8988T (cell line): ENCODE data around the gene TACC3.
A peak's percentile ranks its signal among the peaks of the same experiment; 100 is the strongest.

Source experiments
- DNase-seq: peaks from one replicate; pipeline ENCODE4 v3.0.0; 2011

Gene TACC3

GRCh38 chr4:1748465-1748995 is 27.2 kb downstream of the TACC3 start:
- DNase-seq = peak; percentile 99

GRCh38 chr4:1749370-1749769 is 28.0 kb downstream of the TACC3 start:
- DNase-seq = no peak

- DNase-seq = no peak
Observed at GRCh38 chr4:1749826-1750225, 28.5 kb downstream of the TACC3 start.

- DNase-seq = no peak
Observed at GRCh38 chr4:1750381-1751154, 29.2 kb downstream of the TACC3 start.

GRCh38 chr4:1751155-1751918 is 30.0 kb downstream of the TACC3 start:
- DNase-seq = no peak

- no peak for DNase-seq
Observed at GRCh38 chr4:1751919-1752283, 30.6 kb downstream of the TACC3 start.

- DNase-seq = peak; percentile 70
Observed at GRCh38 chr4:1752284-1753041, 31.1 kb downstream of the TACC3 start.

- DNase-seq = no peak
Observed at GRCh38 chr4:1753294-1753696, 32.0 kb downstream of the TACC3 start.

- no peak for DNase-seq
Observed at GRCh38 chr4:1753697-1754311, 32.5 kb downstream of the TACC3 start.

- DNase-seq = no peak
Observed at GRCh38 chr4:1754336-1754735, 33.0 kb downstream of the TACC3 start.

- no peak for DNase-seq
Observed at GRCh38 chr4:1755297-1755696, 34.0 kb downstream of the TACC3 start.

- DNase-seq = no peak
Observed at GRCh38 chr4:1756079-1756478, 34.8 kb downstream of the TACC3 start.

- DNase-seq = no peak
Observed at GRCh38 chr4:1756893-1757779, 35.8 kb downstream of the TACC3 start.

GRCh38 chr4:1757836-1758235 is 36.5 kb downstream of the TACC3 start:
- no peak for DNase-seq

GRCh38 chr4:1758306-1759121 is 37.2 kb downstream of the TACC3 start:
- no peak for DNase-seq

GRCh38 chr4:1759170-1759817 is 38.0 kb downstream of the TACC3 start:
- no peak for DNase-seq

GRCh38 chr4:1759818-1760223 is 38.5 kb downstream of the TACC3 start:
- no peak for DNase-seq

GRCh38 chr4:1760521-1761071 is 39.3 kb downstream of the TACC3 start:
- DNase-seq = no peak

GRCh38 chr4:1761130-1761689 is 39.9 kb downstream of the TACC3 start:
- no peak for DNase-seq
